K562 (cell line): ENCODE measurements around the gene PLCL1. TPM values are rescaled to one million over a fixed set of nuclear protein-coding genes. Genes with fewer than 3 reads are reported as not detected.

Experiments used
- ATAC-seq: fragments of 200-7000 bp; cut with Tn5 transposase; 3 replicates; pipeline ENCODE4 v1.9.1; 2020; ENCODE audit warnings: moderate library complexity
- BruUV-seq: library from RNA; stranded (reverse); fragments of 400-500 nt; replicated peaks from 2 replicates; lab custom pipeline; 2021; lab: Mats Ljungman, UMichigan
- CTCF ChIA-PET: fragments of 300-600 bp; formaldehyde crosslinking; extraction: SDS; loops from one replicate; lab custom pipeline; 2021; ENCODE audit warnings: low intra/inter-chr PET ratio; lab: Yijun Ruan, JAX
- POLR2A ChIA-PET: fragments of 300-600, 350-650 bp; sonication (Branson Sonifier 250); formaldehyde crosslinking; extraction: SDS; loops from one replicate; lab custom pipeline; 2021; ENCODE audit warnings: antibody characterized with exemption, inconsistent platforms; lab: Yijun Ruan, JAX
- DNase-seq, 4 experiments: peaks; one replicate each; pipeline versions ENCODE4 v3.0.0 to v3.0.0-alpha.2; 2011 to 2018; ENCODE audit warnings: low spot score in 3 of 4, mixed read lengths in 3 of 4; ENCODE audit errors: extremely low read depth in 1 of 4
- FAIRE-seq: peaks from 2 replicates; lab custom pipeline; 2011; peaks lifted over from hg19 to GRCh38; lab: Jason Lieb, UNC
- H2AFZ ChIP-seq: 2 replicates; pipeline ENCODE4 v1.6.0; 2011; ENCODE audit warnings: low read depth, low read length, control low read depth, inconsistent platforms
- H3K27ac ChIP-seq: fragments of 200-600 bp; 3 replicates; pipeline ENCODE4 v1.8.0; 2011; ENCODE audit warnings: low read depth, mild to moderate bottlenecking, control low read depth, inconsistent platforms, low read length, moderate library complexity, mixed read lengths; ENCODE audit errors: extremely low read depth
- H3K27me3 ChIP-seq, 2 experiments: fragments of 300-600 bp in 1 of 2; 2 replicates in 1 of 2; 3 replicates in 1 of 2; pipeline versions ENCODE4 v1.6.0 to v1.8.0; 2011; ENCODE audit warnings: inconsistent platforms in 2 of 2, low read length in 2 of 2, mild to moderate bottlenecking in 1 of 2, mixed read lengths in 1 of 2, moderate library complexity in 1 of 2; ENCODE audit not compliant: control insufficient read depth in 2 of 2, insufficient read depth in 2 of 2
- H3K36me3 ChIP-seq: fragments of 300-600 bp; 3 replicates; pipeline ENCODE4 v1.8.0; 2011; ENCODE audit warnings: mild to moderate bottlenecking, low read length, inconsistent platforms; ENCODE audit not compliant: control insufficient read depth, insufficient read depth
- H3K4me1 ChIP-seq, 2 experiments: fragments of 200-600 bp in 1 of 2; replicated peaks in 1 of 2; 2 replicates in 1 of 2; 3 replicates in 1 of 2; pipeline versions ENCODE4 v1.5.1 to v1.8.0; 2011; ENCODE audit warnings: inconsistent platforms in 2 of 2, low read length in 2 of 2, mild to moderate bottlenecking in 1 of 2, mixed read lengths in 1 of 2, moderate library complexity in 1 of 2; ENCODE audit not compliant: control insufficient read depth in 2 of 2, insufficient read depth in 2 of 2
- H3K4me2 ChIP-seq: 2 replicates; pipeline ENCODE4 v1.6.1; 2011; ENCODE audit warnings: low read length, control low read depth, inconsistent platforms, mixed read lengths; ENCODE audit not compliant: insufficient read depth
- H3K4me3 ChIP-seq: fragments of 200-600 bp; sonication (generic), shearing (Covaris generic); 2 replicates; pipeline ENCODE4 v1.5.1; 2016; ENCODE audit warnings: control low read depth, inconsistent platforms
- H3K79me2 ChIP-seq: fragments of 200-600 bp; 3 replicates; pipeline ENCODE4 v1.8.0; 2011; ENCODE audit warnings: low read length, inconsistent platforms; ENCODE audit not compliant: control insufficient read depth, insufficient read depth
- H3K9ac ChIP-seq, 2 experiments: 2 replicates each; pipeline versions ENCODE4 v1.6.0 to v1.6.1; 2011; ENCODE audit warnings: low read depth in 2 of 2, low read length in 2 of 2, control low read depth in 1 of 2, inconsistent platforms in 1 of 2, mild to moderate bottlenecking in 1 of 2, mixed read lengths in 1 of 2; ENCODE audit not compliant: insufficient read depth in 1 of 2
- H3K9me1 ChIP-seq: one replicate; pipeline ENCODE4 v1.6.0; 2011; ENCODE audit warnings: inconsistent platforms, mild to moderate bottlenecking, low read length, moderate library complexity; ENCODE audit not compliant: control insufficient read depth, insufficient read depth
- H3K9me3 ChIP-seq: replicated peaks from 2 replicates; pipeline ENCODE4 v1.5.1; 2011; ENCODE audit warnings: low read depth, low read length, inconsistent platforms; ENCODE audit not compliant: control insufficient read depth, insufficient read depth
- H4K20me1 ChIP-seq: replicated peaks from 2 replicates; pipeline ENCODE4 v1.6.1; 2011; ENCODE audit warnings: low read length, inconsistent platforms, mixed read lengths; ENCODE audit not compliant: control insufficient read depth, insufficient read depth
- RFX5 ChIP-seq: IDR thresholded peaks from 2 replicates; pipeline ENCODE4 v1.6.1; 2011; ENCODE audit warnings: low read depth, mild to moderate bottlenecking, improper control_type of control experiment, low read length
- SUPT5H ChIP-seq: fragments of 450-650 bp; IDR thresholded peaks from 2 replicates; pipeline ENCODE4 v1.6.1; 2016
- XRCC3 ChIP-seq: fragments of 450-650 bp; IDR thresholded peaks from 2 replicates; pipeline ENCODE4 v1.6.1; 2017; ENCODE audit warnings: mild to moderate bottlenecking, moderate library complexity
- ZFP1 ChIP-seq: fragments of 450-650 bp; formaldehyde crosslinking; IDR thresholded peaks from 2 replicates; pipeline ENCODE4 v1.4.0; 2020; ENCODE audit warnings: mild to moderate bottlenecking, mixed read lengths
- WGBS: fragments of 100-300 bp; shearing (Covaris generic); methylation state at CpG from one replicate; pipeline ENCODE4 v1.1.6; 2016; ENCODE audit warnings: low coverage, mixed read lengths; ENCODE audit not compliant: insufficient coverage; ENCODE audit errors: missing lambda C conversion rate; 5-methylcytosine and 5-hydroxymethylcytosine counted together
- in situ Hi-C: fragments of 300-500 bp; cut with MboI; formaldehyde crosslinking; loops from 4 replicates; pipeline ENCODE4 v1.15.0; 2018; ENCODE audit warnings: inconsistent platforms, mixed read lengths
- intact Hi-C: fragments of 100-400 bp; cut with micrococcal nuclease; formaldehyde crosslinking; loops from 2 replicates; pipeline ENCODE4 v1.14.2; 2022
- polyA plus RNA-seq, 8 experiments: library from polyadenylated mRNA; depleted of rRNA in 4 of 8; stranded (reverse) in 5 of 8; unstranded in 3 of 8; fragments of >200 nt; fragmentation: Nextera tagmentation in 2 of 8; fragmentation: Illumina TruSeq in 1 of 8; extraction: Ambion mirVana in 2 of 8; extraction: Trizol in 1 of 8; gene quantifications; 2 replicates each; pipeline versions ENCODE4 v1.2.1 to v1.2.3, GENCODE V29; 2011 to 2014; ENCODE audit warnings: inconsistent platforms in 1 of 8, missing spikeins in 1 of 8
- total RNA-seq, 7 experiments: library from RNA; depleted of rRNA in 6 of 7; stranded (reverse); fragments of >200 nt in 6 of 7; fragmentation: Illumina TruSeq in 2 of 7; extraction: Trizol in 2 of 7; gene quantifications; 2 replicates each; pipeline versions ENCODE4 v1.2.1 to v1.2.3, GENCODE V29; 2011 to 2021; ENCODE audit warnings: low replicate concordance in 1 of 7
- TF ChIP-seq, protein P1 (sequence below): fragments of 450-650 bp; IDR thresholded peaks from 2 replicates; pipeline ENCODE4 v1.6.1; 2016; ENCODE audit warnings: borderline replicate concordance

Gene PLCL1
- total and polyA plus RNA-seq, 9 of the 15 experiments (the other 6 are each of a cell fraction or from before 2014, with no cell fraction given): 2.0 to 17.7 (median 8.6) TPM

DNA sequence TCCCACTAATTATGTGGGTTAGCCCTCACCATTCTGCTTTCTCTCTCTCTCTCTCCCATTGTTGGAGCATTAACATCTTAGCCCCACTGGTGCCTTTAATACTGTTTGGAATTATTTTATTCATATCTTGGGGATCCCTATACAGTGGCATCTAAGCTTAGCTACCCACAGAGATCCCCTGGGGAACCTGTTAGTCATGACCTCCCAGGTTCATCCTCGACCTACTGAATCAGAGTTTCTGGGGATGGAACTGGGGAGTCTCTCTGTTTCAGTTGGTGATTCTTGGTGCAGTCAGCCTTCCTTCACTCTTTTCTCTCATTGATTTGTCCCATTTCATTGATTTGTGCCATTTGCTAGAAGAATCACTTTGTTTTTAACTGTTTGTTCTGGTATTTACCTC, 137.3 kb downstream of the PLCL1 start:
- no TSS peak for BruUV-seq
- CTCF ChIA-PET: no interaction called here
- WGBS: 29% methylated on average over 1 of the region's 1 CpG
- Histone ChIP-seq H4K20me1 (no peaks in the 10 kb centered on the region), H3K9ac (no peak overlapping the region), H3K36me3 (no peaks in the 10 kb centered on the region), H3K9me3 (no peaks in the 10 kb centered on the region), H3K27ac (no peak overlapping the region), H3K9me1 (no peaks in the 10 kb centered on the region), H3K4me3 (no peak overlapping the region), H3K79me2 (peaks cover 94% of the 10 kb centered on the region), H3K4me1 (peaks cover 7 to 29% of the 10 kb centered on the region in 2 experiments; a peak in 4 of 5 replicates), H2AFZ (no peak overlapping the region), H3K27me3 (no peaks in the 10 kb centered on the region), H3K4me2 (no peak overlapping the region)
- intact Hi-C loops (no loop called here), in situ Hi-C loops (no loop called here)
- ATAC-seq: no peak
- no peak for DNase-seq
- POLR2A ChIA-PET: no interaction called here
- FAIRE-seq: no peak
- no peak for TF ChIP-seq ZFP1 (CRISPR knock-in tag)
- TF ChIP-seq, protein P1, sequence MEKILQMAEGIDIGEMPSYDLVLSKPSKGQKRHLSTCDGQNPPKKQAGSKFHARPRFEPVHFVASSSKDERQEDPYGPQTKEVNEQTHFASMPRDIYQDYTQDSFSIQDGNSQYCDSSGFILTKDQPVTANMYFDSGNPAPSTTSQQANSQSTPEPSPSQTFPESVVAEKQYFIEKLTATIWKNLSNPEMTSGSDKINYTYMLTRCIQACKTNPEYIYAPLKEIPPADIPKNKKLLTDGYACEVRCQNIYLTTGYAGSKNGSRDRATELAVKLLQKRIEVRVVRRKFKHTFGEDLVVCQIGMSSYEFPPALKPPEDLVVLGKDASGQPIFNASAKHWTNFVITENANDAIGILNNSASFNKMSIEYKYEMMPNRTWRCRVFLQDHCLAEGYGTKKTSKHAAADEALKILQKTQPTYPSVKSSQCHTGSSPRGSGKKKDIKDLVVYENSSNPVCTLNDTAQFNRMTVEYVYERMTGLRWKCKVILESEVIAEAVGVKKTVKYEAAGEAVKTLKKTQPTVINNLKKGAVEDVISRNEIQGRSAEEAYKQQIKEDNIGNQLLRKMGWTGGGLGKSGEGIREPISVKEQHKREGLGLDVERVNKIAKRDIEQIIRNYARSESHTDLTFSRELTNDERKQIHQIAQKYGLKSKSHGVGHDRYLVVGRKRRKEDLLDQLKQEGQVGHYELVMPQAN: no peak
- TF ChIP-seq SUPT5H: no peak
- no peak for TF ChIP-seq XRCC3
- no peak for TF ChIP-seq RFX5
